ENCODE measurements around the gene SPAG16.

- TF ChIP-seq POLR2AphosphoS5 (IDR thresholded peaks at IDR 0.05; ENCODE audit: borderline replicate concordance, low read depth, low read length) (no peak), EZH2 (IDR thresholded peaks at IDR 0.05) (no peak), FOXP2 (optimal IDR thresholded peaks at IDR 0.05; ENCODE audit: control extremely low read depth, extremely low read length, insufficient read depth) (no peak)
Observed at GRCh38 chr2:213491376-213491775, 207.1 kb downstream of the SPAG16 start.
